D721Med (cell line): Measurements from ENCODE around the gene KLF13.

Experiments used
- DNase-seq: peaks from one replicate; pipeline ENCODE4 v3.0.0; 2011; ENCODE audit warnings: low spot score; ENCODE audit not compliant: insufficient read length
- FAIRE-seq: peaks from 2 replicates; lab custom pipeline; 2011; peaks lifted over from hg19 to GRCh38; lab: Jason Lieb, UNC
- TF ChIP-seq, protein P1 (sequence below): IDR thresholded peaks from 2 replicates; pipeline ENCODE4 v1.5.1; 2012; ENCODE audit warnings: mild to moderate bottlenecking, control low read depth; ENCODE audit not compliant: insufficient read depth; ENCODE audit errors: missing control alignments

Gene KLF13

GRCh38 chr15:31377030-31377429 lies 50.4 kb downstream of the KLF13 start:
- no peak for DNase-seq
- TF ChIP-seq, protein P1, sequence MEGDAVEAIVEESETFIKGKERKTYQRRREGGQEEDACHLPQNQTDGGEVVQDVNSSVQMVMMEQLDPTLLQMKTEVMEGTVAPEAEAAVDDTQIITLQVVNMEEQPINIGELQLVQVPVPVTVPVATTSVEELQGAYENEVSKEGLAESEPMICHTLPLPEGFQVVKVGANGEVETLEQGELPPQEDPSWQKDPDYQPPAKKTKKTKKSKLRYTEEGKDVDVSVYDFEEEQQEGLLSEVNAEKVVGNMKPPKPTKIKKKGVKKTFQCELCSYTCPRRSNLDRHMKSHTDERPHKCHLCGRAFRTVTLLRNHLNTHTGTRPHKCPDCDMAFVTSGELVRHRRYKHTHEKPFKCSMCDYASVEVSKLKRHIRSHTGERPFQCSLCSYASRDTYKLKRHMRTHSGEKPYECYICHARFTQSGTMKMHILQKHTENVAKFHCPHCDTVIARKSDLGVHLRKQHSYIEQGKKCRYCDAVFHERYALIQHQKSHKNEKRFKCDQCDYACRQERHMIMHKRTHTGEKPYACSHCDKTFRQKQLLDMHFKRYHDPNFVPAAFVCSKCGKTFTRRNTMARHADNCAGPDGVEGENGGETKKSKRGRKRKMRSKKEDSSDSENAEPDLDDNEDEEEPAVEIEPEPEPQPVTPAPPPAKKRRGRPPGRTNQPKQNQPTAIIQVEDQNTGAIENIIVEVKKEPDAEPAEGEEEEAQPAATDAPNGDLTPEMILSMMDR: no peak
- FAIRE-seq: no peak

DNA sequence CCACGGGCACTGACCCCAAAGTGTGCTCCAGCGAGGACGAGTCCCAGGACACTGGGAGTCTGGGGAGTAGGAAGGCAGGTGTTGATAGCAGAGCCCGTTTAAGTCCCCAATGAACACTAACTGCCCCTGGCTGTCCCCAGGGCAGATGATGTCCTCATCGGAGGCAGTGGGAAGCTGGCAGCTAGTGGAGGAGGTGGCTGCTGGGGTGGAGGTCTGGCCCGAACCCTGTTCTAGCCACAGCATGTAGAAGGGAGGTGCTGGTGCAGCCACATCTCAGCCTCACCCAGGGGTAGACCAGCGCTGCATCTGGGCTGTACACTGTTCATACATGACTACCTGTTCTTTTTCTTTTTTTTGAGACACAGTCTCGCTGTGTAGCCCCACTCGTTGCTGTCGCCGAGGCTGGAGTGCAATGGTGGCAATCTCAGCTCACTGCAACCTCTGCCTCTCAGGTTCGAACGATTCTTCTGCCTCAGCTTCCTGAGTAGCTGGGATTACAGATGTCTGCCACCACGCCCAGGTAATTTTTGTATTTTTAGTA lies 51.8 kb downstream of the KLF13 start:
- TF ChIP-seq, protein P1: no peak
- FAIRE-seq (no peak), DNase-seq (no peak)

DNA sequence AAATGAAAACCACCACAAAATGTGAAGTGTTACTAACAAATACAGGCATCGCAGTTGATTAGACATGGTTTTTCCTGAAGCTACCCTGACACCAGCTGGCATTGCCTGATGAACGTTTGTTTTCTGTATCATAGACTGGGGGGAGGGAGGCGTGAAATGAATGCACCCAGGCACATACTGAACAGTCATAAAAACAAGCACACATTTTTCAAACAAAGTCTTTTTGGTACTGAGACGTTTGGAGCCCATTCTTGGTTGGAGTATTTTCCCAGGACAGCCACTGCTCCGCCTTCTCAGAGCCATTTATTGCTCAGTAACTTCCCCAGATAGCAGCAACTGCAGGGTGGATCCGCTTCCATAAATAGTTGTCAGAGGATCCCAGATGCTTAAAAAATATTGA lies 52.4 kb downstream of the KLF13 start:
- TF ChIP-seq, protein P1: no peak
- FAIRE-seq (no peak), DNase-seq (no peak)

GRCh38 chr15:31379577-31379976 lies 52.9 kb downstream of the KLF13 start:
- no peak for DNase-seq
- FAIRE-seq: no peak

DNA sequence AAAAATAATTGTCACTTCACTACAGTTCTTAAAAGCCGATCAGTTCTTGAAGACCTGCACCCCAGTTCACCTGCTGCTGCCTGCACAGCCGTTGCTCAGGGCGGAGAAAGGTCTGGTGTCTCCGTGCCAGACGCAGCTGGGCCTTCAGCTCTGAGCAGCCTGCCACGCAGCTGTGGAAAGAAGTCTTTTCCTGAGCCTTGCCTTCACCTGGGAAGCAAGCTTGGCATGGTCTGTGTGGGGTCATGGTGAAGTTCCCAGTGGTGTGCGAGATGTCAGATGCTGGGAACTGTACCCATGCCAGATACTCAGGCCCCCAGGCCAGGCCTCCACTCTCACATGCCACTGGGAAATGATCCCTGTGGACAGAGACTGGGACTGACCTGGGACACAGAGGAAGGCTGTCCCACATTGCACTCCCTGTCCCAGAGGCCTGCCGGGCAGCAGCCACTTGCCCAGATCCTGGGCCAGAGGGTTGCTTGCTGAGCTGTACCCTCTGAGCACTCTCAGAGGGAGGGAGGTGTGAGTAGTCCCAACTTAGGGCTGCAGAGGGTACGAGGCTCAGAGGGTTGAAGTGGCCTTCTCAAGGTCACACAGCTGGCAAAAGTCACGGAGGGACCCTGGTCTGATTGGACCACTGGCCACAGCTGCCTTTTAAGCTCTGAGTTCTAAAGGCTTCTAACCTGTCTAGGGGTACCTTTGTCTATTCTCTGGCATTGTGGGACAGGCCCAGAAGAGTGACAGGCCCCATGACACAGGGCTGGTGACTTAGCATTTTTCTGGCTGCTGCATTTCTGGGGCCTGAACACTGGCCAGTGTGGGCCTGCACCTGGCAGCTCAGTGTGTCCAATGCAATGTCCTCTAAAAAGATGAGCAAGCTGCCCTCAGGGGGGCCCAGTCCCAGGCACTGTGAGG lies 55.4 kb downstream of the KLF13 start:
- no peak for FAIRE-seq

More at GRCh38 chr15:31379577-31379976, 52.9 kb downstream of the KLF13 start:
- TF ChIP-seq, protein P1: no peak

DNA sequence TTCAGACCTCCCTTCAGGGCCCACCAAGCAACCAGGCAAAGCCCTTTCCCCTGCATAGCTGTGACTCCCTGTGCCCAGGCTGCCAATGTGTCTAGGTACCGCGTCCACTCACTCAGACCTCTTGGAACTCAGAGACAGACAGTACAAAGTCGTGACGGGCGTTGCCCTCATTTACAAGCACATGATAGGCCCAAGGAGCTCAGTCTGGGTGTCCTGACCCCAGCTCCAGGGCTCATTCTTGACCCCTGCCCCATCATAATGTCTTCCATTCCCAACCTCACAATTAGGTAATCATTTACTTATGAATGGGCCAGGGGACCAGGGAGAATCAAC lies 56.0 kb downstream of the KLF13 start:
- no peak for FAIRE-seq
- DNase-seq: no peak
- TF ChIP-seq, protein P1: no peak

More for the DNA sequence above, 55.4 kb downstream of the KLF13 start:
- TF ChIP-seq, protein P1: no peak
- no peak for DNase-seq

- FAIRE-seq: no peak
These were observed 56.5 kb downstream of the KLF13 start for GRCh38 chr15:31383139-31383538.

More at GRCh38 chr15:31383139-31383538, 56.5 kb downstream of the KLF13 start:
- DNase-seq: peak; percentile 6
- TF ChIP-seq, protein P1: no peak
